NCI-H446 (cell line): ENCODE results near the gene SOHLH2.
A peak's percentile ranks its signal among the peaks of the same experiment; 100 is the strongest.

Source experiments
- DNase-seq, 2 experiments: peaks; one replicate each; lab custom pipeline; 2025; lab: John Stamatoyannopoulos, UW

The SOHLH2 gene

DNA sequence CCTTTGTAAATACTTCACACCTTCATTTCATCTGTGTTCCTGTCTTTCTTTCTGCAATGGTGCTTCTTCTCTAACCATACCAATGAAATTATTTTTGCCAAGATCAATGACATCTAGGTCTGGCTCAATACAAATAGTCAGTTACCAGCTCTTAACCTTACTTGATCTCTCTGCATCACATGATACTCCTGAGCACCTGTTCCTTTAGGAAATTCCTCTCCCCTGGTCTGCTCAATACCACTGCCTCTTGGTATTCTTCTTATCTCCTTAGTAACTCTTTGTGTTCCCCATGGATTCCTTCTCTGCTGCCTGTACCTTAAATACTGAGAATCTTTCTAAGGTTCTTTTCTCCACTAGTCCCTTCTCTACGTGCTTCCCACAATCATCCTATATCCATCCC is 25.9 kb downstream of the SOHLH2 start:
- DNase-seq = no peak

DNA sequence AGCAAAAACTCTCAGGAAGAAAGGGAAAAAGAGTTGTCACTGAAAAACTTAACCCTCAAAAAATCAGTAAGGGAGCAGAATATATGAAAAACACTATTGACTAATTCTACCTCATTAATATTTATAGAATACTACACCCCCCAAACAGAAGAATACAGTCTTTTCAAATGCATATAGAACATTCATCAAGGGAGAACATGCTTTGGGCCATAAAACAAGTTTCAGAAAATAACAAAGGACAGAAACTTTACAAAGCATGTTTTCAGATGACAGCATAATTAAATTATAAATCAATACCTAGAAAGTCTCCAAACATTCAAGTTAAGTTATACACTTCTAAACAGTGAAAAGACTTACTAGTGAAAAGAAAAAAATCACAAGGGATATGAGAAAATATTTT is 30.5 kb downstream of the SOHLH2 start:
- no peak for DNase-seq

DNA sequence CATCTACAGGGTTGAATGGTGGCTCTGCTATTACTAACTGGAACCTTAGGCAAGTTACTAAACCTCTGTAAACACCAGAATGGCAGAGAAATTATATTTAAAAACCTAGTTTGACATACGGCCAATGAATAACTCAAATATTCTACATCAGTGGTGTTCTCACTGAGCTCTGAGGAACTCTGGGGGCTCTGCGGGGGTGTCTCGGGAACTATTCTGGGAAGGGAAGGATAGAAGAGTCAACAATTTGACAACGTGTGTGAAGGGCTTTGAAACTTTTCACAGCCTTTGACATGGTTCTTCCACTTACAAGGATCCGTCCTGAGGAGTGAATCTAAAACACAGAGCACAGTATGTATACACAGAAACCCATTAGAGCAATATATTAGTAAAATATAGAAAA is 38.7 kb downstream of the SOHLH2 start:
- no peak for DNase-seq

DNA sequence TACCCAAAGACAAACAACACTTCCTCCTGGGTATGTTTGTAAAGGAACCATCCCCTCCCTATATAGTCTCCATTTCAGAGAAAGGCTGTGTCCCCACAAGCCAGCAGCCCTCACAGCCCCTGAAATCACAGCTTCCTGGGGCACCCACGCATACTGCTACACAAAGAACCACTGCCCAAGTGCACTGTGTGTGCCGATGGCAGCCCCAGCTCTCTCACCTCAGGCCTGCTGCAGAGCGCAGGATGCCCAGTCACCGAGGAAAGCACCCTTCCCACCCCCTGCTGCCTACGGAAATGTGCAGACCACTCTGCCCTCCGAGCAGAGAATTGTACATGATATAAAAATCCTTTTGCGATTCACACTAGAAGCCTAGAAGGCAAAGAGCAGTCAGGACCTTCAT is 39.4 kb downstream of the SOHLH2 start:
- DNase-seq = no peak

DNA sequence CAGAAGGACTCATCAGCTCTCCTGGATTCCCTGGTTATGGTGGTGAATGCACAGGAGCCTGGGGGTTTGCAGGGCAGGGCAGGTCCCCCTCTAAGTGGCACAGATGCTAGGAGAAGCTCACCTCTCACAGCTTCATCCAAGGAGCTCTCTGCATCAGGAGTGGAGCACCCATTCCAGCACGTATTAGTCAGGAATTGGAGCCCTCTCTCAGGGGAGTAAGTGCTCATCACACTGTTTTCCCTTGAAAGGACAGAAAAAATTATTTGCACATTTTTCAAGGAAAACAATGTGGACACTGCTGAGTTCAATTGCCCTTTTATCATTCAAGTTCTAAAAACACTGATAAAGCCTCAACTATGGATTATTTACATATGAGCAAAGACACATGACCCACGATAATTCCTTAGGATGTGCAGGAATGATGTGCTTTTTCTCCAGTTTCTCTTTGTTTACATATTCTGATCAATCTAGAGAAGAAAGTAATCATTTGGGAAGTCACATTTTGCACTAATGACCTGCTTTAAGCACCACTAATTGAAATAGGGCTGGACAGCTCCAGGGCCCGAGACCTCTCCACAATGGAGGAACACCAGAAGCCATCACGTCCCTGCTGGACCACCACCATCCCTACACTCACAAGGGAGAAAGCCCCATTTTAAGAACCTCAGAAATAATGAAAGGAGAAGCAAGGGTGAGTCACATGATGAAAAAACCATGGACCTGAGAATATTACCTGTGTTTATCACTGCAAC is 40.6 kb downstream of the SOHLH2 start:
- DNase-seq = no peak

DNA sequence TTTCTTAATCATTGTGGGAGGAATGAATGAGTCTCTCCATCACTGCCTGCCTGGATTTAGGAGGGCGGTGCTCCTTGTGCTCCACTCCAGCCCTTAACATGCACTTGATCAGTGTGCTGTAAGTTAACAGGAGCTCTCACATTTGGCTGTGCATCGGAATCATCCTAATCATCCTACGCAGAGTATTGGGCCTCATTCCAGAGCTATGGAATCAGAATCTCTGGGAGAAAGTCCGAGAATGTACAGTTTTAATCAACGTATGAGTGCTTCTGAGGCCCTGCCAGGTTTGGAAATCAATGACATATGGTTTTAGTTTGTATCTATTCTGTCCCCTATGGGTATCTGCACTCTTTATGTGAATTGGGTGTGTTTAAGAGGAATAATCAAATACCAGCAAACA is 48.3 kb downstream of the SOHLH2 start:
- no peak for DNase-seq

DNA sequence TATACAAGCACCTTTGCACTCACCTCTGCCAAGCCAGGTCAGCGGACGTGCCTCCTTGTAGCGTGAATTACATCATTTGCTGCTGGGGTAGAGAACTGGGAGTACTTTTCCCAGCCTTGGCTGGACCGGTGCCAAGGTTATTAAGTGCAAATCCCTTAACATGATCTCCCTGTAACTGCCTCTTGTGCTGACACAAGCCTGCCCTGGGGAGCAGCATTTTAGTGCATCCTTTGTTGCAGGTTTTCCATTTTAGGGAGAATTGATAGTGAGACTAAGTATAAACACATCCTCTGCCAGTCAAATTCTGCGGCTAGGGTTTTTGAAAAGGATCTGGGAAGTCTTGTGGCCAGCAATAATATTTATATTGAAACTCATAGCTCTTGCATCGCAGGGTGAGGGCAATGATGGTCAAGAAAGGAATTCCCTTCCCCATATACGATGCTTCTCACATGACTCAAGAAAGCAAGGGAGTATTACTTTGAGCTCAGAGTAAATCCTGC is 50.5 kb downstream of the SOHLH2 start:
- DNase-seq = peak; percentile 22 to 69

DNA sequence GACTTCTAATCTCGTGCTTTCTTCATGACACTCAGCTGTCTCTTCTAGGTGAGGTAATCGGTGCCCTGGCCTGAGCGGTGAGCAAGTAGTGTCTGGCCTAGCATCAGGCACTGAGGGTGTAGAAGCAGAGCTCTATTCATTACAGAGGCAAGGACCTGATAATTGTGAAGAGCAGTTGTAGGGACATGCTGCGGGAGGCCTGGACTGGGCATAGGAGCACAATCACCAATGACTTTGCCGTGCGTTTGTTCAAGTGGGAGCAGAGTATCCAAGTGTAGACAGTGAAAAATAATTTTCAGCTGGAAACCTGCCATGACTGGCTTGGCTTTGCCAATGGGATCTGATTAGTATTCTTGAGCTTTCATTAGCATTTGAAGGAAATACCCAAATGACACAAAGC is 51.1 kb downstream of the SOHLH2 start:
- peak in 1 of 2 experiments; percentile 66 for DNase-seq

DNA sequence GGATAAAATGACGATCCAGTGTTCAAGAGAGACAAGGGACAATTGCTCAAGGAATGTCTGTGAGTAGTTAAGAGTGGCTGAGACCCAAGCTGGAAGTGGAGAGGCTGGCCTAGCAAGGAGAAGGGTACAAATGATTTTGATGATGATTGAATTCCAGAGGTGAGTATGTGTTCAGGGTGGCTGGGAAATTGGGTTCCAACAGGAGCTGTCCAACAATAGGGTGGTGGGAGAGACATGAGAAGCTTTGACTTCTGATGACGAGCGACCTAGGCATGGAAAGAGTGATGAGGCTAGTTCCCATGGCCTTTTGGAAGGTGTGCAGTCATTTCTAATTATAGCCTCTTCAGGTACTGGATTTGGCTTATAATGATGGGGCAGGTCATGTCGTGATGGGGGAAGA is 54.1 kb downstream of the SOHLH2 start:
- no peak for DNase-seq

DNA sequence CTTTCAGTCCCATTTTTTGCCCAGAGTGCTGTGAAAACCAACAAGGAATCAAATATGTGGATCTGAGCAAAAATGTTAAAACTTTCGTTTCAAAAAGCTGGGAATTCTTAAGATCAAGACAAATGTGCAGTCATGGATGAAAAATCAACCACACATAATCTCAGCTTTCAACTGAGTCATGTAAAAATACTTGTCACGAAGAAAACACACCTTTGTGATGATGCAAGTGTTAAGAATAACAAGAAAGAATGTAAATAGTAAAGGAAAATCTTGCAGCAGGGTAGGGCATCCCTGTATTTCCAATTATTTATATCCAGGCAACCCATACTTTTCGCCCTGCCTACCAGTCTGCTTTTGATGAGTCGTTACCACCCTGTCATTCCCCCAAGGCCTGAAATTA is 55.7 kb downstream of the SOHLH2 start:
- no peak for DNase-seq

DNA sequence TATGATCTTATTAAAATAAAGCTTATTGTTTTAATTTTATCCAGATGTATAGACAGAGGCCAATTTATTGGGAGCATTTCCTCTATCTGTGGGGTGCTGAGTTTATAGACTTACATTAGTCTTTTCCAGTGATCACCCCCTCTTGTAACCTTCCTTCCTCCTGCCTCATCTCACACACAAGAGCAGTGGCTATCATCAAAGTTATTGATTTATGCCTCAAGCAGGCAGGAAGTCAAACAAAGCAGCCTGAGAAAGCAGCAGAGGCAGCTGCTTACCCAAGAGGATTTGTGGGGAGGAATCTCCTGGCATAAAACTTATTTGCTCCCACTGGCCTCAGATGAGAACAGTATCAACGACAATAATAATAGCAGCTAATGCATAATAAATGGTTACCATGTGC is 56.9 kb downstream of the SOHLH2 start:
- no peak for DNase-seq

DNA sequence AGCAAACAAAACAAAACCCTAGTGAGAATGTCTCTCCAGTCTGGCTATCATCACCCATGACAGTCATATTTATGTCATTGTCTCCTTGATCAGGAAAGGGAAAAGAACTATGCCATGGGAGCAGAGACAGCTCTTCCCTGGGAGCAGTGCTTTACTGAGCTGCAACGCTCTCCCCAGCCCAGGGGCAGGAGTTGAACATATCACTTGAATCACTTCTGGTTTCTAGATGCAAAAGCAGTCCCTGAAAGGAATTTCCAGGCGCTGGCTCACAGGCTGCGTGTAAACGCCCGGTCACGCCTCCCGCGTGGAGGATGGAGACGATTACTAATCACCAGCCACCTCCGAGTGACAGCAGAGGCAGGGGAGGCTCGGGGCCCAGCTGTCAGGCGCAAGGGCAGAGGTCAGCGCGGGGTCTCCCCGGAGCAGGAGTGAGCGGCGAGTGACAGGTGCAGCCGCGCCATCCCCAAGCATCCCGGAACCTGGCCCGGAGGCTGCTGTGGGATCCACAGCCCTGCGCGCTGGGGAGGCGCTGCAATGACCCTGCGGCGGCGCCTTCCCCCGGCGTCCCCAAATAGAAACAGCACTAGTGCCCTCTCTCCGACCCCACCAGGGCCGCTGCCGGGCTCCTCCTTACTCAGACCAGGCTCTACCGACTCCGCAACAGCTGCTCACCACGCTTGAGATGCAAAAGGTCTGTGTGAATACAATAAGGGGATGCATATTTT is 59.6 kb downstream of the SOHLH2 start:
- DNase-seq = no peak

DNA sequence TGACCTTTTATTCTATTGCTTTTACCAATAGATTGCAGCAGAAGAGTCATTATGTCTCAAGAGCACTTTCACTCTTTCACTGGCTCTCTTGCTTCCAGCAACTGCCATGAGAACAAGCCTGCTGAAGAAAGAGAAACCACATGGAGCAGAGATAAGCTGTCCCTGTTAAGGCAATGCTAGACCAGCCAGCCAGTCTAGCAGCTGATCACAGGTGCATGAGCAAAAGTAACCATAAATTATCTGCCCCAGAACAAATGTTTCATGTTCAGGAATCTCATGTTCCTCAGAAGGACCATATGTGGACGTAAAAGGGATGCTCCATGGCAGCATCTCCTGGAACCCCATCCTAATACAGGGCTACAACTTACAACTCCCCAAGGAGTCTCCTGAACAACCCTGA is 62.8 kb downstream of the SOHLH2 start:
- DNase-seq = no peak

DNA sequence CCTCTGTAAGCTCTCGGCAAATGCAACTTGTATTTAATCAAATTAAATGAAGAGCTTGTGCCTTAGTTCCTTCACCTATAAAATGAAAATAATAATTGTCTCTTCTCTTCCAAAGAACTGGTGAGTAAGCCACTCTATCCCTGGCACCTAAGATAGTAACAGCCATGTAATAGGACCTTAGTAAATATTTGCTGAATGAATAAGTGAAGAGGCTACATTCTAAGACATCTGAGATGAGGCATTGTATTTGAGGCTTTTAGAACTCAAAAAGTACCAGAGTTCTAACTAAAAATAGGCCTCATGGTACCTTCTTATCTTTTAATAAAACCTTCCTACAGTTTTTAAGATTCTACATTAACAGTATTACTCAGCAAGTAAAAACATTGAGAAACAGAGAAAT is 65.9 kb downstream of the SOHLH2 start:
- no peak for DNase-seq

DNA sequence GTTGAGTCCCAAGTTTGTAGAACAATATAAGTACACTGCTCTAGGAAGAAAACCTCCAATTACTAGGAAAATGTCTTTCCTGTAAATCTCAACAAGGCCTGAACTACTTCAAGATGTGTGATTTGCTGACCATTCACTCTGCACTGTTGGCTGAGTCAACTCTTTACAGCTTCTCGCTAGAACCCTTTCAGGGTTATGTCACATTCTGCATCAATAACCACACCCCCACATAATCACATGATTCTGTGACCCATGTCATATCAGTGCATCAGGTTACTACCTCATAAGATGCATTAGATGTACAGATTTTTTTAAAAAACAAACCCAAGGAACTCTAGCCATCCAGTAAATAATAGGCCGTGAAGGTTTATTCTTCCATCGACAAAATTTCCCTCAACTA is 67.0 kb downstream of the SOHLH2 start:
- no peak for DNase-seq

DNA sequence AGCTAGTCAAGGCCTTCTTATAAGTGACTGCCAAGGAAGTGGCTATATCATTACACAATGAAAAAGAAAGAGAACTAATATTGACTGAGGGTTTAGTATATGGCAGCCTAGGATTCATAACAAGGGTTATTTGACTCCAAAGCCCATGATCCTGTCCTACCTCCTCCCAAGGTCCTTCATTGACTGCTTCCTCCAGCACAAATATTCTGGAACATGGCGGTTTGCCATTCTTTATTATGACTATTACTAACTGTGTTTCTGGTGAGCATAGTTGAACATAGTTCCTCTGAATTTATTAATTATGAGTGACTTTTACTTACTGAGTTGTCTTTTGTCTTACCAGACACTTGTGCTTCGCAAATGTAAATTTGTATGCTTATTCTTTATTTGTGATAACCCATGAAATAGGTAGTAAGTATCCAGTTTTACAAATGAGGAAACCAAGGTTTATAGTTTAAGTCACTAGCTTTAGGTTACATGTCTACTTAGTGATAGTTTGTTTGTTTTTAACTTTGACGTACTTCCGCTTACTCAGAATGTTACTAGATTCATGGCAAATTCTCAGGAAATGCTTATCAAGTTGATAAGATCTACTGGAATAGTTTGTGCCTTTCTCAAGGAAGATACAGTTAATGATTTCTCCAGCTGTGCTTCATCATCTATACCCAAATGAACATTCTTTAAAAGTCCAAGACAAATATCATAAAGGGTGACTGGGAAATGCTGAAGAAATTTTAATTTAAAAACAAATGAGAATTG is 67.7 kb downstream of the SOHLH2 start:
- no peak for DNase-seq

DNA sequence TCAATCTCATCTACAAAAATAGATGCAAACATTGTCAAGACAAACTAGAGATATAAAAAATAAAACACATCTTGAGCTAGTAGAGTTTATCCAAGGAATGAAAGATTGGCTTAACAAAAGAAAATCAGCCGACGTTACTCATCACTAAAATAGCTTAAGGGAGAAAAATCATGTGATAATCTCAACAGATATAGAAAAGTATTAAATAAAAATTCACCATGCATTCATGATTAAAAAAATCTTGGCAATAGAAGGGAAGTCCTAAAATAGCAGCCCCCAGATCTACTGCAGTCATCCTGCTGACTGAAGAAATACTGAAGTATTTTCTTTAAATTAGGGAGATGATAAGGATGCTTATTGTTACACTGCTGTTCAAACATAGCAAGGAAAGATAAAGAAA is 70.6 kb downstream of the SOHLH2 start:
- DNase-seq = no peak

DNA sequence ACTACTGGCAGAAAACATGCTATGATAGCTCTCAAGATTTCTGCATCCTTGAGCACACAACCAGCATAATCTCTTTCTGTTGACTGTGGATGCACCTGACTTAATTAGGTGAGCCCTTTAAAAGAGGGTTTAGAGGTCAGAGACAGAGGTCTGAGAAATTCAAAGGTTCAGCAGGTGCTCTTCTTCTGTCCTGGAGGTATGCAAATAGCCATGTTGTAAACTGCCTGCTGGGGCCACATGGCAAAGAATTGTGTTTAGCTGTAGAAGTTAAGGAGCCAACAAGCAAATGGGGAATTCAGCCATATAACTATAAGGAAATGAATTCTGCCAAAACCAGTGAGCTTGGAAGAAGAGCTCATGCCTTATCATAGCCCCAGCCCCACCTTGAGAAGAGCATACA is 71.6 kb downstream of the SOHLH2 start:
- DNase-seq = no peak

DNA sequence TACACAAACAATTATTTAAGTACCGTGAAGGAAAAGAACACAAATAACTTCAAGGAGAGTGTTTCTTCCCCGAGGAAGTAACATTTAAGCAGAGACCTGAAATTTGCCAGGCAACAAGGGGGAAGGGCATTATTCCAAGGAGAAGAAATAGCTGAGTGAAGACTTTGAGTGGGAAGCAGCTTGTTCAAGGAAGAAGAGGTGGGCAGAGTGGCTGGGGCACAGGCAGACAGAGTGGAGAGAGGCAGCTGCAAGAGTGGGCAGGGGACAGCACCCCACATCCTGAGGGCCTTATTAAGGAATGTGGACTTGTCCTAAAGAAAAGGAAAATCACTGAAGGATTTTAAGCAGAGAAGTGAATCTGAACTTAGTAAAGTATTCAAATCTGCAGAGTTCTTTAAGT is 78.5 kb downstream of the SOHLH2 start:
- DNase-seq = no peak

DNA sequence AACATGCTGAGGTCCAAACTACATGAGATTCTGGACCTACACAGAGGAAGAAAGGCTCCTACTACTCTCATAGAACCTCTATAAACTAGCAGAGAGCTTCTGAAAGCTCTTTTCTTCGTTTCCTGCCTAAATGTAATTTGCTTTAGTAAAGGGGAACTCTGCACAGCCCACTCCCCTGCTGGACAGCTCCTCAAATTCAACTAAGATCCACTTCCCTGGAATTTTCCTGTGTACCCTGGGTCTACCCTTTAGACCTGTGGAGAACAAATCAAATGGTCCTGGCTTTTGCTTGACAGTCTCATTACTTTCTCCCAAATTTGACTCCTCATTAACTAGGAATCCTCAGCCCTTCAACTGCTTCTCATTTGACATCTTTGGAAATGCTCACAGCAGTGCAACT is 79.7 kb downstream of the SOHLH2 start:
- DNase-seq = no peak

DNA sequence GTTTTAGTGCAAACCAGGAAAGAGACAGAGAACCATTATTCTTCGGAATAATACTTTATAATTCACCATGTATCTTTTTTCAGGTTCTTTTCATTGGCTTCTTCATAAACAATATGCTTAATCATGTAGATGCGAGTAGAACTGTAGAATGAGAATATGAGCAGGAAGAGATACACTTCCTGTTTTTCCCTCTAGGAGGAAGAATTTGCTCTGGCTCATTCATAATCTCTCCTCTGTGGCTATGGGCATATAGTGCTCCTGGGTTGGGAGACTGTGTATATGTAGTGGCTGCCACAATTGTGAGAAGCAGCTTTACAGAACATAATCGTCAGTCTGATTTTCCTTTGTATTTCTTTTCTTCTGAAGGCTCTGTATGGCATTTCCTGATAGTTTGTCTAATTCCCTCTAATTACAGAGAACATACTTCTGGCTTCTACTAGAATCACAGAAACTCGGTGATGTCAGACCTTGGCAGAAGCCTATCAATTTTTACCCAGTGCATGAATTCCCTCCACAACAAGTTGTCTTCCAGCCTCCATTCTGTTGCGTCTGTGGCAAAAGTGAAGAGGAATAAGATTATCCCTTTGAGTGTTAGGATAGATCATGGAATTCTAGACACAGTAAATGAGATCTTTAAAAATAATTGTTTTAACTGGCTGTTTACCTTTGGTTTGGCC is 80.3 kb downstream of the SOHLH2 start:
- DNase-seq = no peak

DNA sequence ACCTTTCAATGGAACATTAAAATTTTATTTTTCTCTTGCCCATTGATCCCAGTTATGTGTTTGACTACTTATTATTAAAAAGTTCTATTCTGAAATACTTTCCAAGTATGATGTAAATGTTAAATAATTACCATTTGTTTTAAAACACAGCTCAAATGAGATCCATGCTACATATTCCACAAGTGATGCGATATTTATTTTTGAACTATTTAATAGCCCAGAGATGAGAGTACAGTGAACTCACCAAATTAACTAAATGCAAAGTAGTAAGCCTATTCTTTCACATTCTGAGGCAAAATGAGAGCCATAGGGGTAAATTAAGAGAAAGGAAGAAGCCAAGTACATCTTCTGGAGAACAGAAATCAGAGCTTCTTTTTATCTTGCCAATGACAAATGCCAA is 82.0 kb downstream of the SOHLH2 start:
- no peak for DNase-seq
